Measurements from ENCODE around the gene CYTH4.

CYTH4 gene

GRCh38 chr22:37309211-37310074 is 27.1 kb downstream of the CYTH4 start:
- Histone ChIP-seq H3K36me3 (ENCODE audit: low read depth) (no peaks in the 10 kb centered on the region), H3K9me3 (ENCODE audit: severe bottlenecking) (no peaks in the 10 kb centered on the region), H3K4me1 (ENCODE audit: insufficient read depth, poor library complexity, severe bottlenecking) (peaks cover 42% of the 10 kb centered on the region), H3K27me3 (ENCODE audit: insufficient read depth, poor library complexity, severe bottlenecking) (no peaks in the 10 kb centered on the region), H3K4me3 (ENCODE audit: severe bottlenecking) (no peak overlapping the region), H3K27ac (ENCODE audit: poor library complexity, severe bottlenecking) (peak overlapping the region; percentile 98)
- no peak for ATAC-seq (ENCODE audit: low read depth)
- TF ChIP-seq CTCF (IDR thresholded peaks at IDR 0.05; ENCODE audit: poor library complexity, severe bottlenecking) = no peak
- DNase-seq (ENCODE audit: low spot score) = no peak

- DNase-seq (ENCODE audit: low spot score) = no peak
- no peak for TF ChIP-seq CTCF (IDR thresholded peaks at IDR 0.05; ENCODE audit: poor library complexity, severe bottlenecking)
- no peak for ATAC-seq (ENCODE audit: low read depth)
Measured at GRCh38 chr22:37310075-37310606, 27.8 kb downstream of the CYTH4 start.

GRCh38 chr22:37310815-37311595 is 28.7 kb downstream of the CYTH4 start:
- peaks cover 37% of the 10 kb centered on the region for H3K4me1 ChIP-seq (ENCODE audit: insufficient read depth, poor library complexity, severe bottlenecking)
- DNase-seq (ENCODE audit: low spot score) (no peak), ATAC-seq (ENCODE audit: low read depth) (no peak)
- no peak for TF ChIP-seq CTCF (IDR thresholded peaks at IDR 0.05; ENCODE audit: poor library complexity, severe bottlenecking)
- H3K9me3 ChIP-seq (ENCODE audit: severe bottlenecking) = no peaks in the 10 kb centered on the region
- no peaks in the 10 kb centered on the region for H3K36me3 ChIP-seq (ENCODE audit: low read depth)
- H3K27me3 ChIP-seq (ENCODE audit: insufficient read depth, poor library complexity, severe bottlenecking) = no peaks in the 10 kb centered on the region
- no peak overlapping the region for H3K4me3 ChIP-seq (ENCODE audit: severe bottlenecking)
- H3K27ac ChIP-seq (ENCODE audit: poor library complexity, severe bottlenecking) = no peak overlapping the region

More at GRCh38 chr22:37310075-37310606, 27.8 kb downstream of the CYTH4 start:
- no peak overlapping the region for H3K4me3 ChIP-seq (ENCODE audit: severe bottlenecking)
- H3K4me1 ChIP-seq (ENCODE audit: insufficient read depth, poor library complexity, severe bottlenecking) = peaks cover 37% of the 10 kb centered on the region
- peak overlapping the region; percentile 98 for H3K27ac ChIP-seq (ENCODE audit: poor library complexity, severe bottlenecking)
- no peaks in the 10 kb centered on the region for H3K36me3 ChIP-seq (ENCODE audit: low read depth)
- no peaks in the 10 kb centered on the region for H3K9me3 ChIP-seq (ENCODE audit: severe bottlenecking)
- no peaks in the 10 kb centered on the region for H3K27me3 ChIP-seq (ENCODE audit: insufficient read depth, poor library complexity, severe bottlenecking)

- ATAC-seq (ENCODE audit: low read depth) (no peak), DNase-seq (ENCODE audit: low spot score) (no peak)
- Histone ChIP-seq H3K27ac (ENCODE audit: poor library complexity, severe bottlenecking) (no peak overlapping the region), H3K27me3 (ENCODE audit: insufficient read depth, poor library complexity, severe bottlenecking) (no peaks in the 10 kb centered on the region), H3K9me3 (ENCODE audit: severe bottlenecking) (no peaks in the 10 kb centered on the region), H3K36me3 (ENCODE audit: low read depth) (no peaks in the 10 kb centered on the region), H3K4me1 (ENCODE audit: insufficient read depth, poor library complexity, severe bottlenecking) (peaks cover 34% of the 10 kb centered on the region), H3K4me3 (ENCODE audit: severe bottlenecking) (no peak overlapping the region)
- TF ChIP-seq CTCF (IDR thresholded peaks at IDR 0.05; ENCODE audit: poor library complexity, severe bottlenecking) = no peak
Measured at GRCh38 chr22:37311761-37312312, 29.5 kb downstream of the CYTH4 start.

Data from RWPE2 (cell line).